Fibroblast of lung (primary cell): ENCODE results near the gene NEURL1B. TPM values are rescaled to one million over a fixed set of nuclear protein-coding genes. Genes with fewer than 3 reads are reported as not detected.

Source experiments
- DNase-seq, 2 donors: peaks; one replicate each; pipeline versions ENCODE4 v3.0.0 to v3.0.0-alpha.2; 2010; ENCODE audit warnings: low read depth in 2 of 2
- H2AFZ ChIP-seq: 2 replicates; pipeline ENCODE4 v1.5.1; 2012; ENCODE audit warnings: low read length, control low read depth, inconsistent platforms
- H3K27ac ChIP-seq: 2 replicates; pipeline ENCODE4 v1.5.1; 2011; ENCODE audit warnings: low read length, control low read depth; ENCODE audit not compliant: insufficient read depth
- H3K27me3 ChIP-seq: 2 replicates; pipeline ENCODE4 v1.5.1; 2011; ENCODE audit warnings: mild to moderate bottlenecking, low read length; ENCODE audit not compliant: control insufficient read depth, insufficient read depth
- H3K36me3 ChIP-seq: 2 replicates; pipeline ENCODE4 v1.5.1; 2011; ENCODE audit warnings: low read length; ENCODE audit not compliant: control insufficient read depth, insufficient read depth
- H3K4me1 ChIP-seq: 2 replicates; pipeline ENCODE4 v1.5.1; 2011; ENCODE audit warnings: low read length; ENCODE audit not compliant: control insufficient read depth, insufficient read depth; ENCODE audit errors: extremely low read depth
- H3K4me2 ChIP-seq: 2 replicates; pipeline ENCODE4 v1.5.1; 2011; ENCODE audit warnings: low read length, control low read depth; ENCODE audit not compliant: insufficient read depth; ENCODE audit errors: extremely low read depth
- H3K4me3 ChIP-seq, 4 experiments: fragments of 200-600 bp in 1 of 4; sonication (generic) in 1 of 4; replicated peaks in 1 of 4; 2 replicates each; pipeline ENCODE4 v1.5.1; 2011 to 2016; ENCODE audit warnings: low read length in 4 of 4, low read depth in 3 of 4, mild to moderate bottlenecking in 3 of 4, control low read depth in 2 of 4, inconsistent platforms in 1 of 4, mixed read lengths in 1 of 4; ENCODE audit not compliant: insufficient read depth in 1 of 4; ENCODE audit errors: control extremely low read depth in 1 of 4
- H3K79me2 ChIP-seq: 2 replicates; pipeline ENCODE4 v1.5.1; 2012; ENCODE audit warnings: mild to moderate bottlenecking, low read length, inconsistent platforms; ENCODE audit not compliant: control insufficient read depth, insufficient read depth
- H3K9ac ChIP-seq: 2 replicates; pipeline ENCODE4 v1.5.1; 2011; ENCODE audit warnings: mild to moderate bottlenecking, low read length, control low read depth; ENCODE audit not compliant: insufficient read depth
- H3K9me3 ChIP-seq: 2 replicates; pipeline ENCODE4 v1.5.1; 2012; ENCODE audit warnings: low read depth, low read length; ENCODE audit not compliant: control insufficient read depth, insufficient read depth
- H4K20me1 ChIP-seq: 2 replicates; pipeline ENCODE4 v1.5.1; 2011; ENCODE audit warnings: low read length; ENCODE audit not compliant: control insufficient read depth, insufficient read depth; ENCODE audit errors: extremely low read depth
- CTCF ChIP-seq, 2 donors: IDR thresholded peaks in 1 of 2; conservative IDR thresholded peaks in 1 of 2; 1 replicate in 1 of 2; 2 replicates in 1 of 2; pipeline ENCODE4 v1.5.1; 2011 to 2012; ENCODE audit warnings: low read length in 2 of 2, control low read depth in 1 of 2, inconsistent platforms in 1 of 2, low read depth in 1 of 2, mild to moderate bottlenecking in 1 of 2
- EZH2 ChIP-seq: IDR thresholded peaks from 2 replicates; pipeline ENCODE4 v1.5.1; 2012; ENCODE audit warnings: low read length, control low read depth, mild to moderate bottlenecking; ENCODE audit errors: missing control alignments
- polyA plus RNA-seq, 2 donors: library from polyadenylated mRNA; depleted of rRNA in 1 of 2; stranded (reverse) in 1 of 2; unstranded in 1 of 2; fragments of >200 nt; gene quantifications; 2 replicates each; pipeline ENCODE4 v1.2.1, GENCODE V29; 2011 to 2012; ENCODE audit warnings: missing spikeins in 1 of 2
- total RNA-seq: library from RNA; depleted of rRNA; stranded (reverse); fragments of >200 nt; gene quantifications from 2 replicates; pipeline ENCODE4 v1.2.1, GENCODE V29; 2014

Gene NEURL1B
- total and polyA plus RNA-seq, 2 donors (not counting 1 experiment from before 2014, with no cell fraction given): 5.0 to 6.1 TPM

- Histone ChIP-seq H3K36me3 (no peaks in the 10 kb centered on the region), H3K79me2 (no peaks in the 10 kb centered on the region), H3K9me3 (no peaks in the 10 kb centered on the region), H3K4me2 (no peak overlapping the region), H4K20me1 (no peaks in the 10 kb centered on the region), H3K4me3 (no peak overlapping the region), H3K27me3 (peaks cover 5% of the 10 kb centered on the region), H2AFZ (no peak overlapping the region), H3K4me1 (peaks cover 5% of the 10 kb centered on the region), H3K9ac (no peak overlapping the region), H3K27ac (no peak overlapping the region)
- TF ChIP-seq EZH2: no peak
- DNase-seq: peak in 1 of 2 donors; percentile 26
Measured at GRCh38 chr5:172607213-172607793, 33.8 kb upstream of the NEURL1B start.

DNA sequence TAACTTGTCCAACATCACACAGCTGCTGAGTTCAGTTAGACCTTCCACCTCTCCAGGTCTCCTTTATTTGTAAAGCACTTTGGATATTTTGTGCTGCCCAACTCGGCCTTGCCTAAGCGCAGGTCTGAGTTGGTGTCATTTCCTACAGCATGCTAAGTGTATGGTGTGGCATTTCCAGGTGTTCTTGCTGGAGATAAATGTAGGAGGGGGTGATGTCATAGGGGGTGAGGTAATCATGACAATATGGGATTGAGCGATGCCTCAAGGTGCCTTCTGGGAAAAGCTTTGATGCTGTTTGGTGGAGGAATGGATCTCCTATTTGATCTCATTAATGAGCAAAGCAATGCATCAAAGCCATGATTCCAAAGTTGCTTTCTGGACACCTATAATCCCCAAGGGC is 32.3 kb upstream of the NEURL1B start:
- Histone ChIP-seq H3K9ac (no peak overlapping the region), H3K36me3 (no peaks in the 10 kb centered on the region), H3K27me3 (peaks cover 7% of the 10 kb centered on the region), H4K20me1 (no peaks in the 10 kb centered on the region), H2AFZ (no peak overlapping the region), H3K4me1 (no peaks in the 10 kb centered on the region), H3K9me3 (no peaks in the 10 kb centered on the region), H3K4me2 (no peak overlapping the region), H3K4me3 (no peak overlapping the region), H3K27ac (no peak overlapping the region), H3K79me2 (no peaks in the 10 kb centered on the region)
- TF ChIP-seq EZH2 (no peak), CTCF (conservative IDR thresholded peaks at IDR 0.05 in 1 of 2, IDR thresholded peaks at IDR 0.05 in 1 of 2; ENCODE audit: low read depth in 1 of 2, low read length in 2 of 2) (no peak)
- no peak for DNase-seq

DNA sequence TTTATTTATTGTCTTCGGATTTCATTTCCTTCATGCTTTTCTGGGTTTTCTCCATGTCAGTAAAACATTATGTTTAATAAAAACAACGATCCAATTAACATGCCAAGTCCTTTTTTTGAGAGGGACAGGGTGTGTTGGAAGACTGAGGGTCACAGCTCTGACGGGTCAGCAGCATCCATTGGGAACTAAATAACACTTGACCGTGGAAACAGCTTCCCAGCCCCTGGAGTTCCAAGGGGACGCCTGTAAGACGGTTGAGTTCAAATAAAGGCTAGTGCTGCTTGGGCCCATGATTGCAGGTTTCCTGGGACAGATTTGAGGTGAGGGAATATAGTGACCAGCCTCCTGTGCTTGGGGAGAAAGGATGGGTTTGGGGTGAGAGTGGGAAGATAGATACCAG is 30.4 kb upstream of the NEURL1B start:
- no peak overlapping the region for H3K4me3 ChIP-seq
- no peak overlapping the region for H3K27ac ChIP-seq
- no peaks in the 10 kb centered on the region for H4K20me1 ChIP-seq
- H3K79me2 ChIP-seq: no peaks in the 10 kb centered on the region
- H3K36me3 ChIP-seq: no peaks in the 10 kb centered on the region
- peaks cover 7% of the 10 kb centered on the region for H3K27me3 ChIP-seq
- H3K9ac ChIP-seq: no peak overlapping the region
- H3K4me2 ChIP-seq: no peak overlapping the region
- no peak overlapping the region for H2AFZ ChIP-seq
- no peak for DNase-seq
- no peaks in the 10 kb centered on the region for H3K9me3 ChIP-seq
- TF ChIP-seq CTCF (conservative IDR thresholded peaks at IDR 0.05 in 1 of 2, IDR thresholded peaks at IDR 0.05 in 1 of 2; ENCODE audit: low read depth in 1 of 2, low read length in 2 of 2) (no peak), EZH2 (no peak)
- H3K4me1 ChIP-seq: no peaks in the 10 kb centered on the region
